ENCODE data around the gene IMPA2.
A peak's percentile ranks its signal among the peaks of the same experiment; 100 is the strongest.

Gene IMPA2

DNA sequence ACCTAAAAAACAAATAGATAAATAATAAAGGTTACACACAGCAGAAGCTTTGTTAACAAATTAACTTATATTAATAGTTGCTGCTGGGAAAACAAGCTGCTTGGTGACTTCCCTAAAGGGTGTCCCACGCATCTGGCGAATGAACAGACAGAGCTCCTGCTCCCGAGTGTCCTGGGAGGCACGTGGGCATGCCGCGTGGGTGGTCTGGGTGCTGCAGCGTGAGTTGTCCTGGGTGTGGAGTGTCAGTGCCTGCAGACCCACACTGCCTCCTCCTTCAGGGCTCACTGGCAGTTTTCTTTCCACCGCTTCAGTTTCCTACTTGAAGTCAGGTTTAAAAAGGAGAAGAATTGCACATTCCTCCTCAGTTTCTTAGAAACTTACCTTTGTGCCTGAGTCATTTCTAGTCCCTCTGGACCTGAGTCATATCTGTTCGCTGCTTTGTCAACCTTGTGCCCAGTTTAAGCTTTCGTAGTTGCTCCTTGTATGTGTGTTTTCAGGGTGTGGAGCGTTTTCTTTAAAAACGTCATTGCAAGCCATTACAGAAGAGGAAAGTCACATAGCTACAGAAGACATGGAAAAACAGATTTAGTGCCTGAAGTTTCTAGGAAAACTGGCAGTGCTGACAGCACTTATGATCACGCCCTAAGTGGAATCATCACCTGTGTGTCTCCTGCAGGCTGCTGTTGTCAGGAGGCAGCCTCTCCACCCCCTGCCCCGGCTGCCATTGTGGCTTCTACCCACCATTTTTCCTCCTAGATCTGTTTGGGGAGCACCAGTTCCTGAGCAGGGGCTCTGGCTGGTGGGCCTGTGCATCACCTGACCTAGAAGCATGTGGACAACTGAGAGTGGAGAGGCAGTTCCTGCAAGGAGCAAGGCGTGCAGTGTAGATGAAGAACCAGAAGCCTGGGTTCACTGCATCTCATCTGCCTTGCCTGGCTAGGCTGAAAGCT, 24.5 kb downstream of the IMPA2 start:
- H3K4me1 ChIP-seq, result peaks cover 17% of the 10 kb centered on the region
- no peak overlapping the region for H3K4me3 ChIP-seq
- H3K27ac ChIP-seq, result no peak overlapping the region
- TF ChIP-seq Cebpa-rat (IDR thresholded peaks at IDR 0.05), result no peak
- peak overlapping the region; percentile 50 for H3K4me2 ChIP-seq
- peaks cover 88% of the 10 kb centered on the region for H3K36me3 ChIP-seq
- H3K9ac ChIP-seq, result no peak overlapping the region
- no peaks in the 10 kb centered on the region for H3K9me3 ChIP-seq
- H4K20me1 ChIP-seq, result peaks cover 24% of the 10 kb centered on the region
- no peaks in the 10 kb centered on the region for H3K27me3 ChIP-seq

DNA sequence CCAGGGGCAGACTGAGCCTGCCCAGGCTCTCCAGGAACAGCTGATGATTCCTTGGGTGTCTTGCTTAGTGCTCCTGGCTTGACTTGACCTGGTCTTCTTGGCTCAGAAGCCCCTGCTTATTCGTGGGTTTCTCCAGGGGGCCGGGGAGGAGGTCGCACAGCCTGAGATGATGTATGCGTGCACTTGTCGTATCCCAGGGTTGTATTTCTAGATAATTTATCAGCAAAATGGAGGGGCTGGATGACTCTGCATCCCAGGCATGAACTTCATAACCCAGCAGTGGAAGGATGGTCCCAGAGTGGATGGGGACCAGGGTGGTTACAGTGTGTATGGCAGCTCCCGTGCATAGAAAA, 25.2 kb downstream of the IMPA2 start:
- no peak for TF ChIP-seq Cebpa-rat (IDR thresholded peaks at IDR 0.05)
- Histone ChIP-seq H3K27ac (no peak overlapping the region), H3K4me3 (no peak overlapping the region), H3K27me3 (no peaks in the 10 kb centered on the region), H3K4me2 (no peak overlapping the region), H3K4me1 (peaks cover 17% of the 10 kb centered on the region), H3K9me3 (no peaks in the 10 kb centered on the region), H3K9ac (no peak overlapping the region), H4K20me1 (peaks cover 24% of the 10 kb centered on the region), H3K36me3 (peaks cover 88% of the 10 kb centered on the region)

DNA sequence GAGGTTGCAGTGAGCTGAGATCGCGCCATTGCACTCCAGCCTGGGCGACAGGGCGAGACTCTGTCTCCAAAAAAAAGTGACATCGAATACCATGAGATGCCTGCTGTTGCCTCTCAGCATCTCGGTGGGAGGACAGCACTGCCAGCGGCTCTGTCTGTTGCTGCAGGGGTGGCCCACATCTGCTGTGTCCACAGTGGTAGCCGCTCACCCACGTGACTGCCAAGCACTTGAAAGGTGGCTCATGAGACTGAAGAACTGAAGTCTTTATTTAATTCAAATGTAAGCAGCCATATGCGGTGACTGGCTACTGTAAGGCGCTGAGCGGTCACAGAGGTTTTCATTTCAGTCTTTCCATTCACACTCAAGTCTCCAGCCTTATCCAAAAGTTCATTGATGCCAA, 25.8 kb downstream of the IMPA2 start:
- Histone ChIP-seq H3K4me2 (no peak overlapping the region), H3K36me3 (peaks cover 89% of the 10 kb centered on the region), H3K27me3 (no peaks in the 10 kb centered on the region), H3K4me3 (no peak overlapping the region), H4K20me1 (peaks cover 29% of the 10 kb centered on the region), H3K9me3 (no peaks in the 10 kb centered on the region), H3K4me1 (peaks cover 17% of the 10 kb centered on the region), H3K9ac (no peak overlapping the region), H3K27ac (no peak overlapping the region)
- no peak for TF ChIP-seq Cebpa-rat (IDR thresholded peaks at IDR 0.05)

DNA sequence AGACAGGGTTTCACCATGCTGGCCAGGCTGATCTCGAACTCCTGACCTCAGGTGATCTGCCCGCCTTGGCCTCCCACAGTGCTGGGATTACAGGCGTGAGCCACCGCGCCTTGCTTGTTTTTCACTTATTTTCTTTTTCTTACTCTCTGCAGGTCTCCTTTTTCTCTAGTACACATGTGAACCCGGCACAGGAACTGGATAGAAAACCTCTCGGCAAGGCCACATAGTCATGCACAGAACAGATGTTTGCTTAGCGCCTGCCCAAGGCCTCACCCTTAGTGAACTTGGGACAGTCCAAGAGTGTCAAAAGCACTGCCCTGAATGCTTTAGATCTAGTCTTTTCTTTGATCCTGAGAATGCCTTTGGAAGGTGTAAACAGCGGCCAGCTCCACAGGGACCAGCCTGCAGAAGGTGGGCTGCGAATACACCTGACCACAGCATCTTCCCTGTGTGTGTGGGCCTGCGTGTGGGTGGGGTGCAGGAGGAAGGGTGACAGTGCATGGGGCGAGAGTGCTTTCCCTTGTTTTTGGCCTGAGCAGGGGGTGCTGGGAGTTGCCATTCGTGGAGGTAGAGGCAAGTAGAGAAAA, 27.0 kb downstream of the IMPA2 start:
- H3K9me3 ChIP-seq, result no peaks in the 10 kb centered on the region
- H3K27ac ChIP-seq, result no peak overlapping the region
- H3K4me1 ChIP-seq, result peaks cover 17% of the 10 kb centered on the region
- H3K36me3 ChIP-seq, result peaks cover 90% of the 10 kb centered on the region
- H3K27me3 ChIP-seq, result no peaks in the 10 kb centered on the region
- no peak overlapping the region for H3K4me3 ChIP-seq
- H4K20me1 ChIP-seq, result peaks cover 35% of the 10 kb centered on the region
- H3K9ac ChIP-seq, result no peak overlapping the region
- no peak for TF ChIP-seq Cebpa-rat (IDR thresholded peaks at IDR 0.05)
- no peak overlapping the region for H3K4me2 ChIP-seq

DNA sequence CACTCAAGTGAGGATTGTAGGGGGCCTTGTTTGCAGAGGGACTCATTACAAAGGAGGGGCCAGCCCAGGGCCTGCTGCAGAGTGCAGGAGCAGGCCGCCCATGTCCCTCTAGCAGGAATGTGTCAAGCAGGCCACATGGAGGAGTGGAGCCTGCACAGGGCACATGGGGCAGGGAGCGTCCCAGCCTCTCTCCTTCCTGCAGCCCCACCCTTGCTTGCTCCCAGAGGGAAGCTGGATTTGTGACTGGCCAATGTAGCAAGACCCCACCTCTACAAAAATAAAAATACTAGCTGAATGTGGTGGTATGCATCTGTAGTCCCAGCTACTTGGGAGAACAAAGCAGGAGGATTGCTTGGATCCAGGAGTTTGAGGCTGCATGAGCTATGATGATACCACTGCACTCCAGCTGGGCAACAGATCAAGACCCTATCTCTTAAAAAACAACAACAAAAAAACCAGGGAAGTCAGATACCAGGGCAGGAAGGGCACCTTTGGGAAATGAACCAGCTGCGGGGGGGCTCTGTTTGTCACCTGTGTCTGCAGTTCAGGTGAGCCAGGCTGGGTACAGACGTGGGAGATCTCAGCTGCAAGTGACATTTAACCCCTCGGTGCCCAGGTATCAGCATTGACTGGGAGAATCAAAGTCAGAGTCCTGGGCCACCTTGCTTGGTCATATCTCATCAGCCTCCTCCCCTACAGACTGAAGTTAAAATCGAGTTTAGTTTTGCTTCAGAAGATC, 27.7 kb downstream of the IMPA2 start:
- no peak overlapping the region for H3K27ac ChIP-seq
- no peak overlapping the region for H3K9ac ChIP-seq
- no peak overlapping the region for H3K4me2 ChIP-seq
- H3K9me3 ChIP-seq, result no peaks in the 10 kb centered on the region
- peaks cover 17% of the 10 kb centered on the region for H3K4me1 ChIP-seq
- no peak for TF ChIP-seq Cebpa-rat (IDR thresholded peaks at IDR 0.05)
- H4K20me1 ChIP-seq, result peaks cover 35% of the 10 kb centered on the region
- no peak overlapping the region for H3K4me3 ChIP-seq
- peaks cover 90% of the 10 kb centered on the region for H3K36me3 ChIP-seq
- no peaks in the 10 kb centered on the region for H3K27me3 ChIP-seq

DNA sequence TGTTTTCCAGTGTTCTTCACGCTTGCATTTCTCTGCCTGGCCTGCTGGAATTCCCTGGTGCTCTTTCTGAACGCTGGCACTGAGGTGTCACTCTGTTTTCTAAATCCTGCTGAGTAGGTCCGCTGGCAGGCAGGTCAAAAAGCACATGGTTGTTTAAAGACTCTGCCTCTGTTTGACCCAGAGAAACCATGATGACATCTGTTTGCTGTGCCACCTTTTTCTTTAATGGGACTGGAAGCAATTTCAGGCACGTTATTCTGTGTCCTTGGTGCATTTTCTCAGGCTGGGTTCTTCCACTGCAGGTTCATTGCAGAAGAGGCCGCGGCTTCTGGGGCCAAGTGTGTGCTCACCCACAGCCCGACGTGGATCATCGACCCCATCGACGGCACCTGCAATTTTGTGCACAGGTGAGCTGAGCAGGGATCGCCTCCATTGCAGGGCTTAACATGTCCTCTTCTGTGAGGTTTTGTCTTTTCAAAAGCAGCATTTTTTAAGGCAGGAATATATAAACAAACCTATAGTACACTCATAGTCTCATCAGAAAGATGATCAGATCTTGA, 28.4 kb downstream of the IMPA2 start:
- no peak for TF ChIP-seq Cebpa-rat (IDR thresholded peaks at IDR 0.05)
- Histone ChIP-seq H3K4me3 (no peak overlapping the region), H3K9ac (no peak overlapping the region), H3K27ac (no peak overlapping the region), H3K4me2 (no peak overlapping the region), H3K4me1 (peaks cover 11% of the 10 kb centered on the region), H4K20me1 (peaks cover 30% of the 10 kb centered on the region), H3K9me3 (no peaks in the 10 kb centered on the region), H3K36me3 (peaks cover 95% of the 10 kb centered on the region), H3K27me3 (no peaks in the 10 kb centered on the region)

DNA sequence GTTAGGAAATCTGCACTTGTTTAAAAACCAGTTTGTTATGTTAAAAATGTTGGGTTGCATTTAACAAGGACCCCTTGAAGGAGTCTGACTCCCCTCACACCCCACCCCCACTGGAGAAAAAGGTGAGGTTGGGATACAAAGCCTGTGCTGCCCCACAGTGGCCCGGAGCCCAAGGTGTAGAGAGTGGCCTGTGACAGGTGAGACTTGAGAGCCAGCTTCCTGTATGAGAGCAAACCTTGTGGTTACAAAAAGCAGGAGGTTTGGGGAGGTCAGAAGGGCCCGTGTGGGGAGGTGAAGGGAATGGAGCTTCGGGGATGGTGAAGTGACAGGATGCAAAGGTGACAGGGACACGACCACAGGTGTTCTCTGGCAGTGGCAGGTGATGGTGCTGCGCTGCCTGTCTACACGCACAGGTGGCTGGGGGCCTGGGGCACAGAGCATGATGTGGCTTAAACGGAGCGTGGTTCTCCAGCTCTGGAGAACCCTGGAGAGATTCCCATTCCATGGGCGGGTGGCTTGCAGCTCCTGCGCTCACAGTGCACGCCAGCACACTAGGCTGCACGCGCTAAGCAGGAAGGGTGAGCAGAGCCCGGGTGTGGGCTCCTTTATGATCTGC, 29.0 kb downstream of the IMPA2 start:
- no peak for TF ChIP-seq Cebpa-rat (IDR thresholded peaks at IDR 0.05)
- Histone ChIP-seq H4K20me1 (peaks cover 23% of the 10 kb centered on the region), H3K36me3 (peaks cover 96% of the 10 kb centered on the region), H3K4me2 (no peak overlapping the region), H3K27ac (no peak overlapping the region), H3K4me1 (peaks cover 5% of the 10 kb centered on the region), H3K27me3 (no peaks in the 10 kb centered on the region), H3K4me3 (no peak overlapping the region), H3K9ac (no peak overlapping the region), H3K9me3 (no peaks in the 10 kb centered on the region)

DNA sequence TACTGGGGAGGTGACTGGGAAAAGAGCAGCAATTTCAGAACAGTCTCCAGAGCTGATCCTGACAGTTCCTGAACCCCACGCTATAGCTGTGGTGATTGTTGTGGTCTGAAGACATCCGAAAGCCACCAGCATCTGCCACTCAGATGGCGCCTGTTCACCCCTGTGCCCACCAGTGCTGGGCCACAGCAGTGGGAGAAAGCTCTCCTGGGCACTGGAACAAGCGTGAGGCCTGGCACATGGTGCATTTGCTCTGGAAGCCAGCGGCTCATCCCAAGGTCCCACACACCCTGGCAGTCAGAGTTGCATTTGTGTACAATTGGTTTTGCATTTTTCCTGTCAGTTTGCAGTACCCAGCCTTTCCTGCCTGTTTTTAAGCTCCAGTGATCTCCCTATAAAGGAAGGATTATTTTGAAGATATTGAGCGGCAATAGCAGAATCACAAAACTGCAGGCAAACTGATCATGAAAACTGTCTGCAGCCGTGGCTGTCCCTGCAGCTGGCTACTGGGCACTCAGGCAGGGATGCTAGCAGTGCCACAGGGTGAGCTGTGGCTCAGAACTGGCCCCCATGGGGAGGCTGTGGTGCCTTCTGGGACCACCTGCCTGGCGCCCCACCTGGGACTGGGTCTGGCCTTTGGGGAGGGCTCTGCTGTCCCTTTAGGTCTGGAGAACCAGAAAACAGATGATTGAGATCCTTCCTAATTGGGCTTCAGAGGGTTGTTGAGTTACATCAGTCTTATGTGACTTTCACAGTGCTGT, 30.1 kb downstream of the IMPA2 start:
- H3K4me1 ChIP-seq, result no peaks in the 10 kb centered on the region
- no peak overlapping the region for H3K4me3 ChIP-seq
- H3K27ac ChIP-seq, result no peak overlapping the region
- no peaks in the 10 kb centered on the region for H3K27me3 ChIP-seq
- no peak overlapping the region for H3K4me2 ChIP-seq
- no peak overlapping the region for H3K9ac ChIP-seq
- H4K20me1 ChIP-seq, result peaks cover 12% of the 10 kb centered on the region
- no peaks in the 10 kb centered on the region for H3K9me3 ChIP-seq
- TF ChIP-seq Cebpa-rat (IDR thresholded peaks at IDR 0.05), result no peak
- H3K36me3 ChIP-seq, result peaks cover 97% of the 10 kb centered on the region
